K562 (cell line): Measurements from ENCODE around the gene ERAL1.

Experiments
- FOXA3 ChIP-seq, 2 experiments: fragments of 450-650 bp in 1 of 2; sonication (generic) in 1 of 2; formaldehyde crosslinking; IDR thresholded peaks in 1 of 2; conservative IDR thresholded peaks in 1 of 2; 2 replicates each; pipeline versions ENCODE4 v1.4.0 to v1.8.0; 2020 to 2022; ENCODE audit warnings: mild to moderate bottlenecking in 2 of 2, missing genetic modification reagents in 1 of 2
- PYGO2 ChIP-seq: fragments of 450-650 bp; IDR thresholded peaks from 2 replicates; pipeline ENCODE4 v1.6.1; 2016; ENCODE audit warnings: mild to moderate bottlenecking, missing genetic modification characterization, moderate library complexity, missing compliant biosample characterization
- YY1 ChIP-seq, 3 experiments: IDR thresholded peaks; 2 replicates each; pipeline ENCODE4 v1.6.1; 2011; ENCODE audit warnings: low read length in 2 of 3, mild to moderate bottlenecking in 2 of 3, moderate library complexity in 2 of 3, borderline replicate concordance in 1 of 3, control low read depth in 1 of 3, low read depth in 1 of 3; ENCODE audit not compliant: insufficient read depth in 3 of 3, insufficient replicate concordance in 2 of 3, control insufficient read depth in 1 of 3, insufficient read length in 1 of 3; ENCODE audit errors: extremely low read depth in 1 of 3

DNA sequence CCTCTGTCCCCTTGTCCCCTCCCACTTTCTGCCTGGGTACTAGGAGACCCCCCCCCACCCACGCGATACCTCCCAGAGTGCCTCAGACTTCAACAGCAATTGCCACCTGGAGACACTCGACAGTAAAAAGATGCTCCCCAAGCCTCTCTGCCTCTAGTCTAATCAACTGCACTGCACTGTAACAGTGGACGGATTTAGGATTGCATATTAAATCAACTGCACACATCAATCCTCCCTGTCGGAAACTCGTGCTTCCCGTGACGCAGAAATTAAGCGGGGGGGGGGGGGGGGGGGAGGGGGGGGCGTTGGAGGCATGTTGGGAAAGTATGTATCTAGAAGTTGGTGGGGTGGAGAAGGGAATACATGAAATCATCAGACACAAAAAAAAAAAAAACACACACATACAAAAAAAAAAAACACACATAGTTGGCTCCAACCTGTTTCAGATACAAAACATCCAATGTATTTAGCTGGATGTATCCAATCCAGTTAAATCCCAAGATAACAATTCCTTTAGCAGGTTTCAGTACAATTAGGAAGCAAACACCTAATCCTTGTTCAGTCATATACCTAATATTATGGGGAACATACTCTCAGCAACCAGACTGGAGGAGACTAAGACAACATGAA lies 42.0 kb upstream of the ERAL1 start:
- TF ChIP-seq FOXA3 (CRISPR knock-in tag; conservative IDR thresholded peaks at IDR 0.05 in 1 of 2, IDR thresholded peaks at IDR 0.05 in 1 of 2) (no peak), YY1 (IDR thresholded peaks at IDR 0.05; ENCODE audit: borderline replicate concordance in 1 of 3, control insufficient read depth in 1 of 3, extremely low read depth in 1 of 3, insufficient read depth in 3 of 3, insufficient read length in 1 of 3, insufficient replicate concordance in 2 of 3, low read depth in 1 of 3, low read length in 2 of 3) (no peak), PYGO2 (tag) (no peak)
